HEK293 (cell line): ENCODE measurements around the gene PTCHD4.

Source experiments
- CTCF ChIA-PET: fragments of 350-600 bp; formaldehyde crosslinking; extraction: SDS; loops from one replicate; lab custom pipeline; 2021; ENCODE audit warnings: antibody characterized with exemption; lab: Yijun Ruan, JAX
- POLR2A ChIA-PET: fragments of 300-600 bp; formaldehyde crosslinking; extraction: SDS; loops from one replicate; lab custom pipeline; 2020; ENCODE audit warnings: antibody characterized with exemption, inconsistent platforms; lab: Yijun Ruan, JAX
- H3K27ac ChIP-seq: fragments of 200-500 bp; sonication (Bioruptor generic); 2 replicates; pipeline ENCODE4 v1.5.1; 2014; ENCODE audit warnings: low read depth, low read length, control low read depth, inconsistent platforms; ENCODE audit errors: extremely low read depth
- H3K36me3 ChIP-seq, 2 experiments: fragments of 200-500 bp in 1 of 2; sonication (Bioruptor generic) in 1 of 2; 1 replicate in 1 of 2; 2 replicates in 1 of 2; pipeline ENCODE4 v1.5.1; 2014 to 2017; ENCODE audit warnings: inconsistent platforms in 2 of 2, low read length in 2 of 2; ENCODE audit not compliant: control insufficient read depth in 2 of 2, insufficient read depth in 1 of 2
- H3K4me1 ChIP-seq: fragments of 200-500 bp; sonication (Bioruptor generic); 2 replicates; pipeline ENCODE4 v1.5.1; 2014; ENCODE audit warnings: mild to moderate bottlenecking, low read length, inconsistent platforms; ENCODE audit not compliant: control insufficient read depth, insufficient read depth
- H3K4me3 ChIP-seq: 2 replicates; pipeline ENCODE4 v1.5.1; 2011; ENCODE audit warnings: low read depth, mild to moderate bottlenecking, control low read depth, low read length, moderate library complexity
- H3K9me3 ChIP-seq: fragments of 200-500 bp; sonication (Bioruptor generic); 2 replicates; pipeline ENCODE4 v1.5.1; 2014; ENCODE audit warnings: low read depth, low read length, inconsistent platforms; ENCODE audit not compliant: control insufficient read depth, insufficient read depth
- BCL11B ChIP-seq: fragments of 450-650 bp; formaldehyde crosslinking; IDR thresholded peaks from 2 replicates; pipeline ENCODE4 v1.5.1; 2016; ENCODE audit warnings: low read depth, missing biosample characterization, missing genetic modification characterization
- CTCF ChIP-seq: fragments of 450-650 bp; formaldehyde crosslinking; IDR thresholded peaks from 2 replicates; pipeline ENCODE4 v1.5.1; 2016; ENCODE audit warnings: missing biosample characterization, missing genetic modification characterization
- GLI4 ChIP-seq: fragments of 450-650 bp; formaldehyde crosslinking; IDR thresholded peaks from 2 replicates; pipeline ENCODE4 v1.5.1; 2016; ENCODE audit warnings: missing biosample characterization, missing genetic modification characterization
- OSR2 ChIP-seq: fragments of 450-650 bp; formaldehyde crosslinking; IDR thresholded peaks from 2 replicates; pipeline ENCODE4 v1.5.1; 2016; ENCODE audit warnings: missing biosample characterization, missing genetic modification characterization
- WT1 ChIP-seq: fragments of 450-650 bp; formaldehyde crosslinking; IDR thresholded peaks from 2 replicates; pipeline ENCODE4 v1.5.1; 2016; ENCODE audit warnings: missing biosample characterization, missing genetic modification characterization
- YY2 ChIP-seq: fragments of 450-650 bp; formaldehyde crosslinking; IDR thresholded peaks from 2 replicates; pipeline ENCODE4 v1.5.1; 2016; ENCODE audit warnings: missing biosample characterization, missing genetic modification characterization
- ZBTB49 ChIP-seq: fragments of 450-650 bp; formaldehyde crosslinking; IDR thresholded peaks from 2 replicates; pipeline ENCODE4 v1.5.1; 2016; ENCODE audit warnings: missing biosample characterization, missing genetic modification characterization, low read depth
- ZBTB8A ChIP-seq: fragments of 450-650 bp; formaldehyde crosslinking; IDR thresholded peaks from 2 replicates; pipeline ENCODE4 v1.5.1; 2016; ENCODE audit warnings: missing biosample characterization, missing genetic modification characterization
- ZFP3 ChIP-seq: fragments of 450-650 bp; formaldehyde crosslinking; IDR thresholded peaks from 2 replicates; pipeline ENCODE4 v1.5.1; 2016; ENCODE audit warnings: low read depth, missing biosample characterization, missing genetic modification characterization
- ZFP37 ChIP-seq: fragments of 450-650 bp; formaldehyde crosslinking; IDR thresholded peaks from 2 replicates; pipeline ENCODE4 v1.5.1; 2016; ENCODE audit warnings: missing biosample characterization, missing genetic modification characterization
- ZFP69B ChIP-seq: fragments of 450-650 bp; formaldehyde crosslinking; IDR thresholded peaks from 2 replicates; pipeline ENCODE4 v1.5.1; 2016; ENCODE audit warnings: missing biosample characterization, missing genetic modification characterization
- ZNF529 ChIP-seq: fragments of 450-650 bp; formaldehyde crosslinking; IDR thresholded peaks from 2 replicates; pipeline ENCODE4 v1.5.1; 2017; ENCODE audit warnings: missing genetic modification characterization, missing biosample characterization; ENCODE audit not compliant: insufficient replicate concordance
- ZNF530 ChIP-seq: fragments of 450-650 bp; formaldehyde crosslinking; IDR thresholded peaks from 2 replicates; pipeline ENCODE4 v1.5.1; 2016; ENCODE audit warnings: low read depth, missing biosample characterization, missing genetic modification characterization
- ZNF549 ChIP-seq: fragments of 450-650 bp; IDR thresholded peaks from 2 replicates; pipeline ENCODE4 v1.5.1; 2018; ENCODE audit warnings: missing biosample characterization, missing genetic modification characterization, mild to moderate bottlenecking, inconsistent platforms, moderate library complexity
- ZNF560 ChIP-seq: fragments of 450-650 bp; formaldehyde crosslinking; IDR thresholded peaks from 2 replicates; pipeline ENCODE4 v1.5.1; 2017; ENCODE audit warnings: missing biosample characterization, missing genetic modification characterization, borderline replicate concordance
- ZNF623 ChIP-seq: fragments of 450-650 bp; formaldehyde crosslinking; IDR thresholded peaks from 2 replicates; pipeline ENCODE4 v1.5.1; 2016; ENCODE audit warnings: missing biosample characterization, missing genetic modification characterization
- ZNF626 ChIP-seq: fragments of 450-650 bp; sonication (Bioruptor Pico); formaldehyde crosslinking; IDR thresholded peaks from 2 replicates; pipeline ENCODE4 v1.5.1; 2018; ENCODE audit warnings: missing biosample characterization, missing genetic modification characterization, inconsistent platforms
- ZNF830 ChIP-seq: fragments of 450-650 bp; IDR thresholded peaks from 2 replicates; pipeline ENCODE4 v1.5.0; 2018; ENCODE audit warnings: missing biosample characterization, missing genetic modification characterization, low read depth, mild to moderate bottlenecking, moderate library complexity
- TF ChIP-seq, protein P1 (sequence below): fragments of 450-650 bp; formaldehyde crosslinking; IDR thresholded peaks from 2 replicates; pipeline ENCODE4 v1.5.1; 2016; ENCODE audit warnings: missing biosample characterization, missing genetic modification characterization
- TF ChIP-seq, protein P2 (sequence below): fragments of 450-650 bp; formaldehyde crosslinking; IDR thresholded peaks from 2 replicates; pipeline ENCODE4 v1.5.1; 2016; ENCODE audit warnings: missing biosample characterization, missing genetic modification characterization

Gene PTCHD4

DNA sequence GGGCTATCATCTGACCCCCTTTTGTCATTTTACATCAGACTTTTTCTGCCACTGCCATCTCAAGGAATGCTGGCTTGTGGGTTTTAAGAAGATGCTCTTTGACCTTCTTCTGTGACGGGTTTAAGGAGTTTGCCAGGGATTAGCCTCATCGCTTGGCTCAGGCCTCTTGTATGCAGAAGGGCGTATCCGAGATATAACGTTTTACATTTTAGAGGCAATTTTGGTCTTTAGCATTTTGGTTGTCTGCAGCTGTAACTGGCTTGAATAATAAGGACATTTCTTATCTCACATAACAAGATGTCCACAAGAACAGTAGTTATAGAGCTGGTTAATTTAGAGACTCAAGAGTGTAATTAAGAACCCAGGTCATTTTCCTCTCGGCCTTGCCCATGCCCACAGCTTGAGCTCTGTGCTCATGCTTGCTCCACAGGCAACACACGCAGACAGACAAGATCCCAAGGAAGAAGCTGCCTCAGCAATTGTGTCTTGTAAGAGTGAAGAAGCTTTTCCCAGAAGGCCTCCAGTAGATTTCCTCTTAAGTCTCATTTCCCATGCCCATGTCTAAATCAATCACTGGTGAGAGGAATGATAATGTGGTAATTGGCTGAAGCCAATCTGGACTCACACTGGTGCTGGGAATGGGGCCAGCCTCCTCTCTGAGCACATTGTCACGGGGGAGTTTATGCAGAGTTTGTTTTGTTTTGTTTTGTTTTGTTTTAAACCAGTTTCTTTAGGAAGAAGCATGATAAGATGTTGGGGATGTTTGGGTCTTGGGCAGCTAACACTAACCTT, 36.8 kb downstream of the PTCHD4 start (continued):
- TF ChIP-seq BCL11B (no peak), ZNF623 (tag by site-specific recombination) (no peak), WT1 (tag by site-specific recombination) (no peak), ZNF549 (tag by site-specific recombination) (no peak), ZNF530 (tag by site-specific recombination) (no peak), ZNF529 (tag by site-specific recombination) (no peak), ZBTB49 (no peak), ZNF626 (tag by site-specific recombination) (no peak), OSR2 (tag by site-specific recombination) (no peak), YY2 (tag by site-specific recombination) (no peak)

DNA sequence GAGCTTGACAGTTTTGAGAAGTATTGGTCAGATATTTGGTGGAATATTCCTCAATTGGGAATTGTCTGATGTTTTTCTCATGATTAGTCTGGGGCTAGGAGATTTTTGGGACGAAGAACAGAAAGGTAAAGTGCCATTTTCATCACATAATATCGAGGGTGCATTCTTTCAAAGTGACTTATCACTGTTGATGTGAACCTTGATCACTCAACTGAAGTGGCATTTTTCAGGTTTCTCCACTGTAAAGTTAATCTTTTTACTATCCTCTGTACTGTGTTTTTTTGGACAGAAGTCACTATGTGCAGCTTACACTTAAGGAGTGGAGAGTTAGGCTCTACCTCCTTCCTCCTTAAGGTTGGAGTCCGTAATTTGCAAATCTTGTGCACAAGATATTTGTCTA, 39.2 kb downstream of the PTCHD4 start:
- no peak overlapping the region for H3K4me3 ChIP-seq
- H3K27ac ChIP-seq = no peak overlapping the region
- no peak for TF ChIP-seq ZFP37 (tag by site-specific recombination)
- TF ChIP-seq ZFP69B (tag by site-specific recombination) = no peak
- TF ChIP-seq, protein P1, sequence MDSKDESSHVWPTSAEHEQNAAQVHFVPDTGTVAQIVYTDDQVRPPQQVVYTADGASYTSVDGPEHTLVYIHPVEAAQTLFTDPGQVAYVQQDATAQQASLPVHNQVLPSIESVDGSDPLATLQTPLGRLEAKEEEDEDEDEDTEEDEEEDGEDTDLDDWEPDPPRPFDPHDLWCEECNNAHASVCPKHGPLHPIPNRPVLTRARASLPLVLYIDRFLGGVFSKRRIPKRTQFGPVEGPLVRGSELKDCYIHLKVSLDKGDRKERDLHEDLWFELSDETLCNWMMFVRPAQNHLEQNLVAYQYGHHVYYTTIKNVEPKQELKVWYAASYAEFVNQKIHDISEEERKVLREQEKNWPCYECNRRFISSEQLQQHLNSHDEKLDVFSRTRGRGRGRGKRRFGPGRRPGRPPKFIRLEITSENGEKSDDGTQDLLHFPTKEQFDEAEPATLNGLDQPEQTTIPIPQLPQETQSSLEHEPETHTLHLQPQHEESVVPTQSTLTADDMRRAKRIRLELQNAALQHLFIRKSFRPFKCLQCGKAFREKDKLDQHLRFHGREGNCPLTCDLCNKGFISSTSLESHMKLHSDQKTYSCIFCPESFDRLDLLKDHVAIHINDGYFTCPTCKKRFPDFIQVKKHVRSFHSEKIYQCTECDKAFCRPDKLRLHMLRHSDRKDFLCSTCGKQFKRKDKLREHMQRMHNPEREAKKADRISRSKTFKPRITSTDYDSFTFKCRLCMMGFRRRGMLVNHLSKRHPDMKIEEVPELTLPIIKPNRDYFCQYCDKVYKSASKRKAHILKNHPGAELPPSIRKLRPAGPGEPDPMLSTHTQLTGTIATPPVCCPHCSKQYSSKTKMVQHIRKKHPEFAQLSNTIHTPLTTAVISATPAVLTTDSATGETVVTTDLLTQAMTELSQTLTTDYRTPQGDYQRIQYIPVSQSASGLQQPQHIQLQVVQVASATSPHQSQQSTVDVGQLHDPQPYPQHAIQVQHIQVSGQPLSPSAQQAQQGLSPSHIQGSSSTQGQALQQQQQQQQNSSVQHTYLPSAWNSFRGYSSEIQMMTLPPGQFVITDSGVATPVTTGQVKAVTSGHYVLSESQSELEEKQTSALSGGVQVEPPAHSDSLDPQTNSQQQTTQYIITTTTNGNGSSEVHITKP = no peak
- TF ChIP-seq ZNF830 (tag by site-specific recombination) = no peak
- TF ChIP-seq, protein P2, sequence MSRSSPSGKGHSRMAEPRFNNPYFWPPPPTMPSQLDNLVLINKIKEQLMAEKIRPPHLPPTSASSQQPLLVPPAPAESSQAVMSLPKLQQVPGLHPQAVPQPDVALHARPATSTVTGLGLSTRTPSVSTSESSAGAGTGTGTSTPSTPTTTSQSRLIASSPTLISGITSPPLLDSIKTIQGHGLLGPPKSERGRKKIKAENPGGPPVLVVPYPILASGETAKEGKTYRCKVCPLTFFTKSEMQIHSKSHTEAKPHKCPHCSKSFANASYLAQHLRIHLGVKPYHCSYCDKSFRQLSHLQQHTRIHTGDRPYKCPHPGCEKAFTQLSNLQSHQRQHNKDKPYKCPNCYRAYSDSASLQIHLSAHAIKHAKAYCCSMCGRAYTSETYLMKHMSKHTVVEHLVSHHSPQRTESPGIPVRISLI (tag by site-specific recombination) = no peak
- no peak for TF ChIP-seq CTCF (tag by site-specific recombination)
- no peak for TF ChIP-seq GLI4
- TF ChIP-seq ZFP3 = no peak
- TF ChIP-seq ZNF560 (tag by site-specific recombination) = no peak
- no peak for TF ChIP-seq ZBTB8A (tag by site-specific recombination)
- TF ChIP-seq, all 188 proteins: peak for 0
- Histone ChIP-seq H3K9me3 (no peaks in the 10 kb centered on the region), H3K4me1 (no peaks in the 10 kb centered on the region; the same call in 1 of the 2 replicates), H3K36me3 (no peaks in the 10 kb centered on the region)
- CTCF ChIA-PET = interaction anchor here (0.7 kb wide), 1 partner anchor 354 kb away, joined by 3 read pairs; no protein-coding TSS in a partner anchor
- POLR2A ChIA-PET = no interaction called here
